Measurements from ENCODE around the gene UPK2. TPM values are rescaled to one million over a fixed set of nuclear protein-coding genes. Genes with fewer than 3 reads are reported as not detected.

The UPK2 gene
- total and polyA plus RNA-seq, 2 of the 13 experiments (the other 11 are each of a cell fraction or from before 2014, with no cell fraction given) = not detected

GRCh38 chr11:118910309-118911112, 45.6 kb upstream of the UPK2 start (continued):
- no peak for TF ChIP-seq ZNF646 (CRISPR knock-in tag; IDR thresholded peaks at IDR 0.05)
- TF ChIP-seq MLX (CRISPR knock-in tag; IDR thresholded peaks at IDR 0.05) = no peak
- no peak for TF ChIP-seq RNF219 (CRISPR knock-in tag; IDR thresholded peaks at IDR 0.05)
- TF ChIP-seq FOXJ3 (CRISPR knock-in tag; IDR thresholded peaks at IDR 0.05; ENCODE audit: borderline replicate concordance) = no peak
- no peak for TF ChIP-seq SOX5 (CRISPR knock-in tag; IDR thresholded peaks at IDR 0.05; ENCODE audit: borderline replicate concordance)
- no peak for TF ChIP-seq FOXO4 (CRISPR knock-in tag; conservative IDR thresholded peaks at IDR 0.05)
- no peak for TF ChIP-seq RORA (CRISPR knock-in tag; IDR thresholded peaks at IDR 0.05)
- no peak for TF ChIP-seq TEF (CRISPR knock-in tag; IDR thresholded peaks at IDR 0.05)
- no peak for TF ChIP-seq KDM6A (CRISPR knock-in tag; IDR thresholded peaks at IDR 0.05; ENCODE audit: low read depth)
- TF ChIP-seq ATF3 (CRISPR knock-in tag; IDR thresholded peaks at IDR 0.05) = no peak
- peak; percentile 37; the same call in 1 of the 2 replicates for TF ChIP-seq ZNF777 (CRISPR knock-in tag; IDR thresholded peaks at IDR 0.05)
- peak; percentile 48 for TF ChIP-seq XRCC5 (optimal IDR thresholded peaks at IDR 0.05; ENCODE audit: low read length)
- no peak for TF ChIP-seq MTERF4 (CRISPR knock-in tag; IDR thresholded peaks at IDR 0.05)
- TF ChIP-seq KLF12 (CRISPR knock-in tag; IDR thresholded peaks at IDR 0.05; ENCODE audit: borderline replicate concordance) = no peak

All from HepG2 (cell line).